ENCODE data around the gene OR2AG1.

- no peak for TF ChIP-seq CTCF (conservative IDR thresholded peaks at IDR 0.05; ENCODE audit: low read depth, low read length)
- no peak for TF ChIP-seq POLR2A (IDR thresholded peaks at IDR 0.05; ENCODE audit: low read depth, low read length)
- no peak for TF ChIP-seq MAZ (IDR thresholded peaks at IDR 0.05; ENCODE audit: borderline replicate concordance, low read depth, low read length)
- no peak for TF ChIP-seq BHLHE40 (IDR thresholded peaks at IDR 0.05; ENCODE audit: low read depth, low read length)
- no peak for TF ChIP-seq USF2 (IDR thresholded peaks at IDR 0.05; ENCODE audit: low read depth, low read length)
- TF ChIP-seq RAD21 (IDR thresholded peaks at IDR 0.05; ENCODE audit: low read length): no peak
- no peak for TF ChIP-seq CEBPB (IDR thresholded peaks at IDR 0.05; ENCODE audit: low read depth, low read length)
These were observed 30.8 kb downstream of the OR2AG1 start for GRCh38 chr11:6813656-6814055.
